ENCODE data around the gene NLRC5. TPM values are rescaled to one million over a fixed set of nuclear protein-coding genes. Genes with fewer than 3 reads are reported as not detected.

Gene NLRC5
- total RNA-seq, 1 experiment from 2014 or later: 1.6 TPM

DNA sequence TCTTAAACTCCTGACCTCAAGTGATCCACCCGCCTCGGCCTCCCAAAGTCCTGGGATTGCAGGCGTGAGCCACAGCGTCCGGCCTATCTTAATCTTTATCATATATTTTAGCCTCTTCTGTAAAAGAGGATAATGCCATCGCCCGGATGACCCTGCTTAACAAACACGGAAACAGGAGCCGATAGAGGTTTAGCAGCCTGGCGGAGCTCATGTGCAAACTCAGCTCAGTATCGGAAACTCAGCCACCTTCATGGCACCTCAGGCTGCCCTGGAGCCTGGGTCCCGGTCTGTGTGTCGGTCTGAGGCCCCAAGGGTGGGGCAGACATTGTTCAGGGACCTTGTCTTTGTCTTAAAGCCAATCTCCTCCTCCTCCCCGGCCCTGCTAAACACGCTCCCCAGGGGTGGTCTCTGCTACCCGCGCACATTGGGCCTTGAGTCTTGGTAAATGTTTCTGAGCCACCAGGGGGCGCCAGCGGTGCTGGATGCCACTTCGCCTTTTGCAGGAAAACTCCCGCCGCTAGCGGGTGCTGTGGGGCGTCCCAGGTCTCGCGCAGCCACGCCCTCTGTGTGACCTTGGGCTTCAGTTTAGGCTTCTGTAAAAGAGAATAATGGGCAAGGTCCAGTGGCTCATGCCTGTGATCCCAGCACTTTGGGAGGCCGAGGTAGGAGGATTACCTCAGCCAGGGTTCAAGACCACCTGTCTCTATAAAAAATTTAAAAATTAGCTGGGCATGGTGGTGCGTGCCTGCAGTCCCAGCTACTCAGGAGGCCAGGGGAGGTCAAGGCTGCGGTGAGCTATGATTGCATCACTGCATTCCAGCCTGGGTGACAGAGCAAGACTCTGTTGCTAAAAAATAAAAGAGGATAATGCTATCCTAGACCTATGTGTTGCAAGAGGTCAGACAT lies 24.9 kb upstream of the NLRC5 start:
- Histone ChIP-seq H3K36me3 (ENCODE audit: control insufficient read depth, insufficient read depth, low read length) (no peaks in the 10 kb centered on the region), H3K4me3 (ENCODE audit: low read depth, low read length) (no peak overlapping the region), H3K27me3 (replicated peaks; ENCODE audit: control insufficient read depth, insufficient read depth, low read length) (no peaks in the 10 kb centered on the region), H3K4me1 (peaks cover 10% of the 10 kb centered on the region; the same call in 1 of the 2 replicates), H3K9me3 (no peaks in the 10 kb centered on the region)
- Mint-ChIP-seq H3K4me3 (ENCODE audit: unreplicated experiment) (no peak overlapping the region), H3K9me3 (ENCODE audit: unreplicated experiment) (peaks cover 9% of the 10 kb centered on the region), H3K27me3 (ENCODE audit: insufficient read depth, unreplicated experiment) (no peaks in the 10 kb centered on the region), H3K27ac (ENCODE audit: unreplicated experiment) (no peak overlapping the region), H3K4me1 (ENCODE audit: low read depth, unreplicated experiment) (peaks cover 23% of the 10 kb centered on the region), H3K36me3 (ENCODE audit: insufficient read depth, unreplicated experiment) (no peaks in the 10 kb centered on the region)
- CTCF ChIA-PET: interaction anchor here (0.6 to 1.0 kb wide), 3 partner anchors 11 to 50 kb away, joined by 3 read pairs; no protein-coding TSS in a partner anchor
- intact Hi-C loops (cut with micrococcal nuclease; ENCODE audit: unreplicated experiment): loop anchor here (5.0 kb wide), 1 partner anchor 203 kb away; no protein-coding TSS in a partner anchor
- TF ChIP-seq, protein P1, sequence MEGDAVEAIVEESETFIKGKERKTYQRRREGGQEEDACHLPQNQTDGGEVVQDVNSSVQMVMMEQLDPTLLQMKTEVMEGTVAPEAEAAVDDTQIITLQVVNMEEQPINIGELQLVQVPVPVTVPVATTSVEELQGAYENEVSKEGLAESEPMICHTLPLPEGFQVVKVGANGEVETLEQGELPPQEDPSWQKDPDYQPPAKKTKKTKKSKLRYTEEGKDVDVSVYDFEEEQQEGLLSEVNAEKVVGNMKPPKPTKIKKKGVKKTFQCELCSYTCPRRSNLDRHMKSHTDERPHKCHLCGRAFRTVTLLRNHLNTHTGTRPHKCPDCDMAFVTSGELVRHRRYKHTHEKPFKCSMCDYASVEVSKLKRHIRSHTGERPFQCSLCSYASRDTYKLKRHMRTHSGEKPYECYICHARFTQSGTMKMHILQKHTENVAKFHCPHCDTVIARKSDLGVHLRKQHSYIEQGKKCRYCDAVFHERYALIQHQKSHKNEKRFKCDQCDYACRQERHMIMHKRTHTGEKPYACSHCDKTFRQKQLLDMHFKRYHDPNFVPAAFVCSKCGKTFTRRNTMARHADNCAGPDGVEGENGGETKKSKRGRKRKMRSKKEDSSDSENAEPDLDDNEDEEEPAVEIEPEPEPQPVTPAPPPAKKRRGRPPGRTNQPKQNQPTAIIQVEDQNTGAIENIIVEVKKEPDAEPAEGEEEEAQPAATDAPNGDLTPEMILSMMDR (IDR thresholded peaks at IDR 0.05; ENCODE audit: insufficient read depth in 1 of 2, low read depth in 1 of 2, low read length in 1 of 2, severe bottlenecking in 1 of 2, unreplicated experiment in 1 of 2): peak; percentile 31 to 72
- POLR2A ChIA-PET: no interaction called here
- peak in 1 of 2 experiments; percentile 62 for DNase-seq
- BruUV-seq (replicated peaks): no TSS peak

DNA sequence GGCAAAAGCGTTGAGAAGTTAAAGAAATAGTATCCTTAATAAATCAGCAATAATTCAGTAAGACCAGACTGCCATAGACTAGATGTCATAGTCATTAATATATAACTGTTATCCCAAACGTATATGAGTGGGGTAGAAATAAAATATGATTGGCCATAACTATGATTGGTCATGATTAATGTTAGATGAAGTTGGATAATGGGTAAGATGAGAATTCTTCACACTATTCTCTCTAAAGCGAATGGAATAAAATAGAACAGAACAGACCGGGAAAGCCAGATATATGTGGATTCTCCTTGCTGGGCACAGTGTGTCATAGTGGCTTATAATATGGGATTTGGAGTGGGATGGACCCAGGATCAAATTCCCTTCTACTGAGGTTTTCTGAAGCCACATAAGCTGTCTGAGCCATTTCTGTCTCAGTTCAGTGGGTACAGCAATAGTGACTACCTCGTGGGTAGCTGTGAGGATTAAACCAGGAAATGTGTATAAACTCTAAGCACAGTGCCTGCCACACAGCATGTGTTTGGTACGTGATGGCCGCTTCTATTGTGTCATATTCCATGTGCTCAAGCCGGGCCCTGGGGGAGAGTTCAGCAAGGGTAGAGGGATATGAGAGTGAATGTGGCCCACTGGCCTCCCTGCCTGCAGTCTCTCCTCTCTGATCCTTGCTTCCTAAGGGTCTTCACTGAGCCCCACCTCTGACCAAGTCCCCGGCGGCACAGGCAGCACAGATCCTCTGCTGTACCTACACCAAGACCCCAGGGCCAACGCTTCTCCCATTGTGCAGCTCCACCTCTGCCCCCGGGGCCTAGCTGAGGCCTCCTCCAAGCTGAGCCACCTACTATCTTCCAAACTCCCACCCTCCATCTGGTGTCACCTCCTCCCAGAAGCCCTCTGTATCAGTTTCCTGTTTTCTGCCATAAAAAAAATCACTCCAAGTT lies 23.9 kb upstream of the NLRC5 start:
- TF ChIP-seq, protein P1 (IDR thresholded peaks at IDR 0.05; ENCODE audit: insufficient read depth in 1 of 2, low read depth in 1 of 2, low read length in 1 of 2, severe bottlenecking in 1 of 2, unreplicated experiment in 1 of 2): no peak
- Mint-ChIP-seq H3K36me3 (ENCODE audit: insufficient read depth, unreplicated experiment) (no peaks in the 10 kb centered on the region), H3K27me3 (ENCODE audit: insufficient read depth, unreplicated experiment) (no peaks in the 10 kb centered on the region), H3K9me3 (ENCODE audit: unreplicated experiment) (peaks cover 9% of the 10 kb centered on the region), H3K4me3 (ENCODE audit: unreplicated experiment) (no peak overlapping the region), H3K4me1 (ENCODE audit: low read depth, unreplicated experiment) (peaks cover 23% of the 10 kb centered on the region), H3K27ac (ENCODE audit: unreplicated experiment) (no peak overlapping the region)
- DNase-seq: no peak
- Histone ChIP-seq H3K36me3 (ENCODE audit: control insufficient read depth, insufficient read depth, low read length) (no peaks in the 10 kb centered on the region), H3K9me3 (no peaks in the 10 kb centered on the region), H3K4me3 (ENCODE audit: low read depth, low read length) (no peak overlapping the region), H3K27me3 (replicated peaks; ENCODE audit: control insufficient read depth, insufficient read depth, low read length) (no peaks in the 10 kb centered on the region), H3K4me1 (peaks cover 10% of the 10 kb centered on the region; the same call in 1 of the 2 replicates)
- intact Hi-C loops (cut with micrococcal nuclease; ENCODE audit: unreplicated experiment): no loop called here
- ChIA-PET POLR2A (no interaction called here), CTCF (interaction anchor here (0.5 to 1.1 kb wide), 3 partner anchors 12 to 30 kb away, joined by 3 to 4 read pairs (median 3); no protein-coding TSS in a partner anchor)
- no TSS peak for BruUV-seq (replicated peaks)

DNA sequence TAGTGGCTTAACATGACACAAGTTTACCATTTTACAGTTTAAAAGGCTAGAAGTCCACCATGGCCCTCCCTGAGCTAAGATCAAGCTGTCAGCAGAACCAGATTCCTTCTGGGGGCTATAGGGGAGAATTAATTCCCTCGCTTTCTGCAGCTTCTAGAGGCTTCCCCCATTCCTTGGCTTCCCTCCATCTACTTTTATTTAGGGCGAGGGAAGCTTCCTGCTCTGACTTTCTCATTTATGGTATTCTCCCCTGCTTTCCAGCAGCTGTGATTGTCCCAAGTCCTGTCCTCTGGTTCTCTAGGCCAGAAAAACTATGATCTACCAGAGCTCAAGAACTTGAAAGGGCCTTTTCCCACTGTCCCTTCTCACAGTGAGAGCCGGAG lies 23.3 kb upstream of the NLRC5 start:
- Mint-ChIP-seq H3K27ac (ENCODE audit: unreplicated experiment) (no peak overlapping the region), H3K36me3 (ENCODE audit: insufficient read depth, unreplicated experiment) (no peaks in the 10 kb centered on the region), H3K27me3 (ENCODE audit: insufficient read depth, unreplicated experiment) (no peaks in the 10 kb centered on the region), H3K4me3 (ENCODE audit: unreplicated experiment) (no peak overlapping the region), H3K9me3 (ENCODE audit: unreplicated experiment) (peaks cover 9% of the 10 kb centered on the region), H3K4me1 (ENCODE audit: low read depth, unreplicated experiment) (peaks cover 23% of the 10 kb centered on the region)
- TF ChIP-seq, protein P1 (IDR thresholded peaks at IDR 0.05; ENCODE audit: insufficient read depth in 1 of 2, low read depth in 1 of 2, low read length in 1 of 2, severe bottlenecking in 1 of 2, unreplicated experiment in 1 of 2): no peak
- no peak for DNase-seq
- Histone ChIP-seq H3K4me1 (peaks cover 10% of the 10 kb centered on the region; the same call in 1 of the 2 replicates), H3K27me3 (replicated peaks; ENCODE audit: control insufficient read depth, insufficient read depth, low read length) (no peaks in the 10 kb centered on the region), H3K4me3 (ENCODE audit: low read depth, low read length) (no peak overlapping the region), H3K36me3 (ENCODE audit: control insufficient read depth, insufficient read depth, low read length) (no peaks in the 10 kb centered on the region), H3K9me3 (no peaks in the 10 kb centered on the region)
- ChIA-PET CTCF (interaction anchor here (0.5 to 1.1 kb wide), 3 partner anchors 13 to 39 kb away, joined by 3 to 6 read pairs (median 4); no protein-coding TSS in a partner anchor), POLR2A (no interaction called here)
- intact Hi-C loops (cut with micrococcal nuclease; ENCODE audit: unreplicated experiment): no loop called here
- no TSS peak for BruUV-seq (replicated peaks)
